ENCODE measurements around the gene KATNAL1. TPM values are rescaled to one million over a fixed set of nuclear protein-coding genes. Genes with fewer than 3 reads are reported as not detected.

Gene KATNAL1
- total RNA-seq, 4 donors from 2014 or later = 8.9 to 27.6 (median 21.4) TPM

GRCh38 chr13:30255696-30256095 is 51.7 kb downstream of the KATNAL1 start:
- ATAC-seq (ENCODE audit: low FRiP score) (no peak), DNase-seq (ENCODE audit: low spot score) (no peak)
- no peak for TF ChIP-seq CTCF (IDR thresholded peaks at IDR 0.05)

- TF ChIP-seq CTCF (IDR thresholded peaks at IDR 0.05) = no peak
- ATAC-seq (ENCODE audit: low FRiP score) = no peak
- no peak for DNase-seq (ENCODE audit: low spot score)
These were observed 53.5 kb downstream of the KATNAL1 start for GRCh38 chr13:30253830-30254229.

- DNase-seq (ENCODE audit: low spot score) (no peak), ATAC-seq (ENCODE audit: low FRiP score) (no peak)
These were observed 59.9 kb downstream of the KATNAL1 start for GRCh38 chr13:30247406-30247805.

GRCh38 chr13:30241532-30241931 is 65.8 kb downstream of the KATNAL1 start:
- no peak for TF ChIP-seq CTCF (IDR thresholded peaks at IDR 0.05)
- ATAC-seq (ENCODE audit: low FRiP score) = no peak
- DNase-seq (ENCODE audit: low spot score) = no peak

More at GRCh38 chr13:30247406-30247805, 59.9 kb downstream of the KATNAL1 start:
- no peak for TF ChIP-seq CTCF (IDR thresholded peaks at IDR 0.05)

- ATAC-seq (ENCODE audit: low FRiP score) (no peak), DNase-seq (ENCODE audit: low spot score) (no peak)
- TF ChIP-seq CTCF (IDR thresholded peaks at IDR 0.05) = no peak
These were observed 66.7 kb downstream of the KATNAL1 start for GRCh38 chr13:30240608-30241007.

- no peak for DNase-seq (ENCODE audit: low spot score)
- ATAC-seq (ENCODE audit: low FRiP score) = no peak
- TF ChIP-seq CTCF (IDR thresholded peaks at IDR 0.05) = no peak
These were observed 72.1 kb downstream of the KATNAL1 start for GRCh38 chr13:30235216-30235615.

GRCh38 chr13:30234619-30235162 is 72.7 kb downstream of the KATNAL1 start:
- no peak for DNase-seq (ENCODE audit: low spot score)
- no peak for ATAC-seq (ENCODE audit: low FRiP score)
- no peak for TF ChIP-seq CTCF (IDR thresholded peaks at IDR 0.05)

Data from omental fat pad (tissue), 4 donors.